Testis (tissue), 2 donors: ENCODE results near the gene ZNRF2.

Experiments
- POLR2A ChIP-seq: fragments of 450-650 bp; IDR thresholded peaks from one replicate; pipeline ENCODE4 v1.6.1; 2017; ENCODE audit warnings: antibody characterized with exemption, mild to moderate bottlenecking, moderate library complexity
- TF ChIP-seq, protein P1 (sequence below), 3 experiments: fragments of 450-650 bp in 2 of 3; fragments of 200-600 bp in 1 of 3; sonication (generic) in 1 of 3; IDR thresholded peaks; one replicate each; pipeline ENCODE4 v1.5.1; 2016 to 2019; ENCODE audit warnings: antibody characterized with exemption in 3 of 3, mild to moderate bottlenecking in 2 of 3, moderate library complexity in 1 of 3

DNA sequence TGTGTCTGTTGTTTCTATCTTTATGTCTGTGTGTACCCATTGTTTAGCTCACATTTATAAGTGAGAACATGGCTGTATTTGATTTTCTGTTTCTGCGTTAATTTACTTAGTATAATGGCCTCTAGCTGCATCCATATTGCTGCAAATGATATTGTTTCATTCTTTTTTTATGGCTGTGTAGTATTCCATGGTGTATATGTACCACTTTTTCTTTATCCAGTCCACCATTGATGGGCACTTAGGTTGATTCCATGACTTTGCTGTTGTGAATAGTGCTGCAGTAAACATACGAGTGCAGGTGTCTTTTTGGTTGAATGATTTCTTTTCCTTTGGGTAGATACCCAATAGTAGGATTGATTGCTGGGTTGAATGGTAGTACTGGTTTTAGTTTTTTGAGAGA lies 48.2 kb downstream of the ZNRF2 start:
- TF ChIP-seq, protein P1, sequence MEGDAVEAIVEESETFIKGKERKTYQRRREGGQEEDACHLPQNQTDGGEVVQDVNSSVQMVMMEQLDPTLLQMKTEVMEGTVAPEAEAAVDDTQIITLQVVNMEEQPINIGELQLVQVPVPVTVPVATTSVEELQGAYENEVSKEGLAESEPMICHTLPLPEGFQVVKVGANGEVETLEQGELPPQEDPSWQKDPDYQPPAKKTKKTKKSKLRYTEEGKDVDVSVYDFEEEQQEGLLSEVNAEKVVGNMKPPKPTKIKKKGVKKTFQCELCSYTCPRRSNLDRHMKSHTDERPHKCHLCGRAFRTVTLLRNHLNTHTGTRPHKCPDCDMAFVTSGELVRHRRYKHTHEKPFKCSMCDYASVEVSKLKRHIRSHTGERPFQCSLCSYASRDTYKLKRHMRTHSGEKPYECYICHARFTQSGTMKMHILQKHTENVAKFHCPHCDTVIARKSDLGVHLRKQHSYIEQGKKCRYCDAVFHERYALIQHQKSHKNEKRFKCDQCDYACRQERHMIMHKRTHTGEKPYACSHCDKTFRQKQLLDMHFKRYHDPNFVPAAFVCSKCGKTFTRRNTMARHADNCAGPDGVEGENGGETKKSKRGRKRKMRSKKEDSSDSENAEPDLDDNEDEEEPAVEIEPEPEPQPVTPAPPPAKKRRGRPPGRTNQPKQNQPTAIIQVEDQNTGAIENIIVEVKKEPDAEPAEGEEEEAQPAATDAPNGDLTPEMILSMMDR (IDR thresholded peaks at IDR 0.05) = no peak
- TF ChIP-seq POLR2A = no peak
